HPDE6-E6E7 (cell line): ENCODE measurements around the gene PCDHGA6.
"Not testable (repeated sequence)": the region's sequence is repeated elsewhere in the genome, so short reads cannot be mapped to it uniquely, and the experiment has no call there.

Experiments
- DNase-seq: peaks from one replicate; pipeline ENCODE4 v3.0.0; 2011; ENCODE audit warnings: missing footprints; ENCODE audit errors: extremely low spot score

PCDHGA6 gene

GRCh38 chr5:141359790-141360426, 13.8 kb upstream of the PCDHGA6 start, which contains the start of gene PCDHGB2:
Gene PCDHGB2 (plus strand): TSS chr5:141359994. CDS start chr5:141360136, 142 bp downstream.
- DNase-seq: no peak

GRCh38 chr5:141360685-141361084, 13.0 kb upstream of the PCDHGA6 start:
- no peak for DNase-seq

- DNase-seq: no peak
These were observed 11.0 kb upstream of the PCDHGA6 start for GRCh38 chr5:141362719-141363118.

GRCh38 chr5:141363952-141364660, 9.6 kb upstream of the PCDHGA6 start, which contains the start of gene PCDHGA5:
Gene PCDHGA5 (plus strand): TSS chr5:141364162. CDS start chr5:141364331, 169 bp downstream.
- DNase-seq: no peak

- DNase-seq: no peak
These were observed 7.4 kb upstream of the PCDHGA6 start for GRCh38 chr5:141366016-141366896.

- no peak for DNase-seq
These were observed 3.5 kb upstream of the PCDHGA6 start, which contains the start of gene PCDHGB3 for GRCh38 chr5:141369994-141370848. Gene PCDHGB3 (plus strand): TSS chr5:141370242. CDS start chr5:141370395, 153 bp downstream.

GRCh38 chr5:141371572-141372475, 1.9 kb upstream of the PCDHGA6 start:
- DNase-seq: no peak

GRCh38 chr5:141374627-141375026, 936 bp downstream of the PCDHGA6 start:
- no peak for DNase-seq

- DNase-seq: not testable (repeated sequence)
These were observed 1.9 kb downstream of the PCDHGA6 start for GRCh38 chr5:141375444-141376155.

GRCh38 chr5:141382469-141383294, 9.0 kb downstream of the PCDHGA6 start, which contains the start of gene PCDHGA7:
Gene PCDHGA7 (plus strand): TSS chr5:141382742. CDS start chr5:141382900, 158 bp downstream.
- no peak for DNase-seq

GRCh38 chr5:141383345-141383744, 9.7 kb downstream of the PCDHGA6 start:
- no peak for DNase-seq

- DNase-seq: no peak
These were observed 11.0 kb downstream of the PCDHGA6 start for GRCh38 chr5:141384471-141385267.

GRCh38 chr5:141387557-141388311, 14.0 kb downstream of the PCDHGA6 start, which contains the start of gene PCDHGB4:
Gene PCDHGB4 (plus strand): TSS chr5:141387698. CDS start chr5:141387885, 187 bp downstream.
- DNase-seq: not testable (repeated sequence)

- DNase-seq: no peak
These were observed 15.0 kb downstream of the PCDHGA6 start for GRCh38 chr5:141388661-141389060.

GRCh38 chr5:141389153-141390042, 15.7 kb downstream of the PCDHGA6 start:
- DNase-seq: no peak
